A549 (cell line): ENCODE measurements around the gene ARL11. TPM values are rescaled to one million over a fixed set of nuclear protein-coding genes. Genes with fewer than 3 reads are reported as not detected.

Experiments
- ATAC-seq, 2 experiments: fragments of 200-7000 bp in 1 of 2; fragments of >200 bp in 1 of 2; cut with Nextera tagmentation in 1 of 2; cut with Tn5 transposase in 1 of 2; 3 replicates each; pipeline versions ENCODE4 v1.8.0 to v1.9.1; 2018 to 2020; ENCODE audit warnings: mild to moderate bottlenecking in 1 of 2, moderate library complexity in 1 of 2
- CTCF ChIA-PET: fragments of 300-600 bp; sonication (Branson Sonifier 250); formaldehyde crosslinking; extraction: SDS; loops from one replicate; lab custom pipeline; 2021; ENCODE audit warnings: antibody characterized with exemption, inconsistent platforms; lab: Yijun Ruan, JAX
- POLR2A ChIA-PET: fragments of 350-600 bp; formaldehyde crosslinking; extraction: SDS; loops from one replicate; lab custom pipeline; 2021; ENCODE audit warnings: antibody characterized with exemption, inconsistent platforms; lab: Yijun Ruan, JAX
- DNase-seq, 2 experiments: peaks; one replicate each; pipeline versions ENCODE4 v3.0.0 to v3.0.0-alpha.2; 2011 to 2016; ENCODE audit warnings: low read depth in 1 of 2, low spot score in 1 of 2
- FAIRE-seq: peaks from 2 replicates; lab custom pipeline; 2011; peaks lifted over from hg19 to GRCh38; lab: Jason Lieb, UNC
- H3K27ac ChIP-seq, 2 experiments: fragments of >200 bp; sonication (Bioruptor Twin); formaldehyde crosslinking; 3 replicates each; pipeline ENCODE4 v1.5.1; 2016 to 2017
- H3K4me1 ChIP-seq: fragments of >200 bp; sonication (Bioruptor Twin); formaldehyde crosslinking; 3 replicates; pipeline ENCODE4 v1.6.1; 2016
- H3K4me2 ChIP-seq: fragments of >200 bp; sonication (Bioruptor Twin); formaldehyde crosslinking; 3 replicates; pipeline ENCODE4 v1.6.1; 2016
- H3K4me3 ChIP-seq: fragments of >200 bp; sonication (Bioruptor Twin); formaldehyde crosslinking; 3 replicates; pipeline ENCODE4 v1.5.1; 2016
- H3K9me3 ChIP-seq: fragments of >200 bp; sonication (Bioruptor Twin); formaldehyde crosslinking; 3 replicates; pipeline ENCODE4 v1.6.1; 2016
- BCL3 ChIP-seq: fragments of >200 bp; sonication (Bioruptor Twin); formaldehyde crosslinking; IDR thresholded peaks from 3 replicates; pipeline ENCODE4 v1.6.1; 2016
- BHLHE40 ChIP-seq: IDR thresholded peaks from 2 replicates; pipeline ENCODE4 v1.6.1; 2012; ENCODE audit warnings: low read depth, low read length, inconsistent platforms
- CBX2 ChIP-seq: fragments of 200-600 bp; sonication (generic); IDR thresholded peaks from 2 replicates; pipeline ENCODE4 v1.6.1; 2016; ENCODE audit warnings: low read depth, mild to moderate bottlenecking, borderline replicate concordance
- CBX8 ChIP-seq: fragments of 200-600 bp; sonication (generic); IDR thresholded peaks from 2 replicates; pipeline ENCODE4 v1.6.1; 2016
- CHD2 ChIP-seq: fragments of 150-350 bp; IDR thresholded peaks from 2 replicates; pipeline ENCODE4 v1.6.1; 2014; ENCODE audit warnings: low read length; ENCODE audit not compliant: partially characterized antibody
- CTCF ChIP-seq: fragments of >200 bp; sonication (Bioruptor Twin); formaldehyde crosslinking; IDR thresholded peaks from 3 replicates; pipeline ENCODE4 v1.5.1; 2016
- E2F6 ChIP-seq: IDR thresholded peaks from 2 replicates; pipeline ENCODE4 v1.6.1; 2012; ENCODE audit warnings: low read depth, borderline replicate concordance
- FOSB ChIP-seq: fragments of 250-450 bp; sonication (Bioruptor Pico); IDR thresholded peaks from 2 replicates; pipeline ENCODE4 v1.5.0; 2020; ENCODE audit warnings: mild to moderate bottlenecking, moderate library complexity
- FOSL2 ChIP-seq, 2 experiments: fragments of 450-650 bp in 1 of 2; fragments of >200 bp in 1 of 2; sonication (Bioruptor Twin) in 1 of 2; formaldehyde crosslinking; IDR thresholded peaks; 2 replicates each; pipeline versions ENCODE4 v1.5.0 to v1.6.1; 2016 to 2020; ENCODE audit warnings: mild to moderate bottlenecking in 1 of 2, moderate library complexity in 1 of 2
- FOXS1 ChIP-seq: fragments of 250-450 bp; sonication (Bioruptor Pico); IDR thresholded peaks from 2 replicates; pipeline ENCODE4 v1.5.0; 2020; ENCODE audit warnings: mild to moderate bottlenecking, moderate library complexity
- HEYL ChIP-seq: fragments of 250-450 bp; sonication (Bioruptor Pico); IDR thresholded peaks from 2 replicates; pipeline ENCODE4 v1.8.0; 2021; ENCODE audit warnings: mild to moderate bottlenecking, moderate library complexity
- HOXB5 ChIP-seq: fragments of 250-450 bp; sonication (Bioruptor Pico); IDR thresholded peaks from 2 replicates; pipeline ENCODE4 v1.5.0; 2020; ENCODE audit warnings: mild to moderate bottlenecking, moderate library complexity
- JUN ChIP-seq, 2 experiments: fragments of >200 bp; sonication (Bioruptor Twin); formaldehyde crosslinking; IDR thresholded peaks; 2 replicates in 1 of 2; 3 replicates in 1 of 2; pipeline ENCODE4 v1.6.1; 2016 to 2017
- JUNB ChIP-seq: fragments of >200 bp; sonication (Bioruptor Twin); formaldehyde crosslinking; IDR thresholded peaks from 2 replicates; pipeline ENCODE4 v1.6.1; 2016
- PBX3 ChIP-seq: IDR thresholded peaks from 2 replicates; pipeline ENCODE4 v1.6.1; 2012
- RAD21 ChIP-seq, 2 experiments: fragments of >200 bp in 1 of 2; sonication (Bioruptor Twin) in 1 of 2; formaldehyde crosslinking in 1 of 2; IDR thresholded peaks in 1 of 2; conservative IDR thresholded peaks in 1 of 2; 2 replicates in 1 of 2; 3 replicates in 1 of 2; pipeline ENCODE4 v1.6.1; 2012 to 2018; ENCODE audit warnings: inconsistent platforms in 1 of 2
- RARB ChIP-seq: fragments of 250-450 bp; sonication (Bioruptor Pico); IDR thresholded peaks from 2 replicates; pipeline ENCODE4 v1.8.0; 2021; ENCODE audit warnings: mild to moderate bottlenecking, moderate library complexity
- RCOR1 ChIP-seq: fragments of 150-350 bp; IDR thresholded peaks from 2 replicates; pipeline ENCODE4 v1.6.1; 2014; ENCODE audit warnings: antibody characterized with exemption, low read length, low read depth
- RNF2 ChIP-seq: fragments of 200-600 bp; sonication (generic); IDR thresholded peaks from 2 replicates; pipeline ENCODE4 v1.6.1; 2016; ENCODE audit warnings: low read depth, mild to moderate bottlenecking, antibody characterized with exemption, moderate library complexity, borderline replicate concordance
- SREBF2 ChIP-seq: fragments of 450-650 bp; IDR thresholded peaks from 2 replicates; pipeline ENCODE4 v1.6.1; 2014; ENCODE audit warnings: mild to moderate bottlenecking, moderate library complexity
- TP53 ChIP-seq: fragments of 250-450 bp; sonication (Bioruptor Pico); IDR thresholded peaks from 2 replicates; pipeline ENCODE4 v1.5.0; 2021; ENCODE audit warnings: mild to moderate bottlenecking, moderate library complexity
- ZFP36 ChIP-seq: fragments of 450-650 bp; IDR thresholded peaks from 2 replicates; pipeline ENCODE4 v1.6.1; 2014; ENCODE audit warnings: borderline replicate concordance; ENCODE audit not compliant: partially characterized antibody
- ZSCAN20 ChIP-seq: fragments of 250-450 bp; sonication (Bioruptor Pico); IDR thresholded peaks from 2 replicates; pipeline ENCODE4 v1.8.0; 2022; ENCODE audit warnings: mild to moderate bottlenecking, moderate library complexity
- whole genome bisulfite sequencing: methylation state at CpG from one replicate; pipeline ENCODE4 v1.1.6; 2017; ENCODE audit errors: missing lambda C conversion rate; 5-methylcytosine and 5-hydroxymethylcytosine counted together
- polyA plus RNA-seq, 4 experiments: library from polyadenylated mRNA; depleted of rRNA in 3 of 4; stranded (reverse); fragments of >200 nt; fragmentation: RNase III in 1 of 4; extraction: RNeasy Plus Mini Kit Qiagen cat#74134 plus additional on column Dnase treatment in 1 of 4; gene quantifications; 2 replicates in 3 of 4; 3 replicates in 1 of 4; pipeline ENCODE4 v1.2.3, GENCODE V29; 2011 to 2017

Gene ARL11
- polyA plus RNA-seq, 2 of the 4 experiments (the other 2 are of a cell fraction), result not detected

DNA sequence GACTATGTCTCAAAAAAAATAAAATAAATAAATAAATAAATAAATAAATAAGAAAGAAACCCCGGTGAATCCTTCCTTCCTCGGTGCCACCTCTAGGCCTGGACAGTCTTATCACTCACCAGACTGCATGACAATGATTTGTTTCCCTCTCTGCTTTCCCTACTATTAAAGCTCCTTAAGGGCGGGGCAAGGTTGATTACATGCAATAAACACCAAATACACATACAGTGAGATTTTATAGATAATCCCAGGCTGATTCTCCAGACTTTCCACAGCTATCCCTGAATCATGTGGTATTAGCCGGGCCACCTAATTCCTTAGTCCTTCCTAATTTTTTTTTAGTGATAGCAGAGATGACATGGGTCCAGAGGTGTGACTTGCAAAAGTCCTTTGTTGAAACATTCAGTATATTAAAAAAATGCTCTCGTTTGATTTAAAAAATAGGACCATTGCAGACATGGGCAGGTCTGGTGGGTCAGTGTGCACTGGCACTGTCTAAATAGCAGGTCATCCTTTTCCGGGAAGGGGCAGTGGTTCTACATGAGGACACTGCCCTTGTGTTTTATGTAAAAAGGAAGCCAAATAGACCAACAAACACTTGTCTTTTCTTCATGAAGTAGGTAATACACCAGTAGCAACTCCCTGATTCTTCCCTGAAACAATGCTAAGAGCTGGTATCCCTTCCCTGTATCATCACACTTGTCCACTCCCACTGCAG lies 48.4 kb downstream of the ARL11 start (continued):
- TF ChIP-seq FOSB (CRISPR knock-in tag) (no peak), PBX3 (no peak), RAD21 (conservative IDR thresholded peaks at IDR 0.05 in 1 of 2, IDR thresholded peaks at IDR 0.05 in 1 of 2) (no peak)
- TF ChIP-seq, all 56 proteins: peak for 0

DNA sequence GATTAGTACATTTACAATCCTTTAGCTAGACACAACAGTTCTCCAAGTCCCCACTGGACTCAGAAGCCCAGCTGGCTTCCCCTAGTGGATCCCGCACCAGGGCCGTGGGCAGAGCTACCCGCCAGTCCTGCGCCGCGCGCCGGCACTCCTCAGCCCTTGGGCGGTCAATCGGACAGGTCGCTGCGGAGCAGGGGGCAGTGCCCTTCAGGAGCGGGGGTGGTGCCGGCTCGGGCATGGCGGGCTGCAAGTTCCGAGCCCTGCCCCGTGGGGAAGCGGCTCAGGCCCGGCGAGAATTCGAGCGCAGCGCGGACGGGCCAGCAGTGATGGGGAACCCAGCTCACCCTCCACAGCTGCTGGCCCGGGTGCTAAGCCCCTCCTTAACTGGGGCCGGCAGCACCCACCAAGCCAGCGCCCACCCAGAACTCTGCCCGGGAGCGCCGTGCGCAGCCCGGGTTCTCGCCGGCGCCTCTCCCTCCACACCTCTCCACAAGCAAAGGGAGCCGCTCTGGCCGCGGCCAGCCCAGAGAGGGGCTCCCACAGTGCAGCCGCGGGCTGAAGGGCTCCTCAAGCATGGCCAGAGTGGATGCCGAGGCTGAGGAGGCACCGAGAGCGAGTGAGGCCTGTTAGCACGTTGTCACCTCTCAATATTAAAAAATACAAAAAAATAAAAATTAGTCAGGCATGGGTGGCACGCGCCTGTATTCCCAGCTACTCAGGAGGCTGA lies 50.0 kb downstream of the ARL11 start:
- no peak overlapping the region for H3K4me2 ChIP-seq
- TF ChIP-seq CBX8, result no peak
- no peak for TF ChIP-seq HOXB5 (CRISPR knock-in tag)
- no peak for TF ChIP-seq RNF2
- TF ChIP-seq CHD2, result no peak
- no peak for TF ChIP-seq BHLHE40
- no peak for TF ChIP-seq JUN (IDR thresholded peaks at IDR 0.05)
- TF ChIP-seq CBX2, result no peak
- TF ChIP-seq FOSL2 (IDR thresholded peaks at IDR 0.05), result no peak
- no peak for TF ChIP-seq FOSL2 (CRISPR knock-in tag; IDR thresholded peaks at IDR 0.05)
- no peak for TF ChIP-seq ZFP36
- TF ChIP-seq HEYL (CRISPR knock-in tag), result no peak
- no peak for TF ChIP-seq TP53
- TF ChIP-seq BCL3, result no peak
- no peak for TF ChIP-seq ZSCAN20
- no peak for TF ChIP-seq SREBF2
- no peak for TF ChIP-seq JUNB
- no peak for TF ChIP-seq E2F6
- TF ChIP-seq RAD21 (conservative IDR thresholded peaks at IDR 0.05 in 1 of 2, IDR thresholded peaks at IDR 0.05 in 1 of 2), result no peak
- no peak for TF ChIP-seq FOXS1 (CRISPR knock-in tag)
- no peak for TF ChIP-seq RCOR1
- ChIA-PET POLR2A (interaction anchor here (1.1 to 1.3 kb wide), 2 partner anchors 13 to 115 kb away, joined by 3 to 4 read pairs; partner anchors contain the start of gene EBPL), CTCF (interaction anchor here (1.1 to 1.5 kb wide), 3 partner anchors 8 to 319 kb away, joined by 3 to 4 read pairs (median 3); partner anchors contain the start of gene TRIM13)
- no peak overlapping the region for H3K27ac ChIP-seq
- H3K4me3 ChIP-seq, result no peak overlapping the region
- H3K4me1 ChIP-seq, result no peaks in the 10 kb centered on the region
- DNase-seq (no peak), FAIRE-seq (no peak), ATAC-seq (no peak)
- WGBS, result 97% methylated on average over 25 of the region's 48 CpGs
- H3K9me3 ChIP-seq, result no peaks in the 10 kb centered on the region

DNA sequence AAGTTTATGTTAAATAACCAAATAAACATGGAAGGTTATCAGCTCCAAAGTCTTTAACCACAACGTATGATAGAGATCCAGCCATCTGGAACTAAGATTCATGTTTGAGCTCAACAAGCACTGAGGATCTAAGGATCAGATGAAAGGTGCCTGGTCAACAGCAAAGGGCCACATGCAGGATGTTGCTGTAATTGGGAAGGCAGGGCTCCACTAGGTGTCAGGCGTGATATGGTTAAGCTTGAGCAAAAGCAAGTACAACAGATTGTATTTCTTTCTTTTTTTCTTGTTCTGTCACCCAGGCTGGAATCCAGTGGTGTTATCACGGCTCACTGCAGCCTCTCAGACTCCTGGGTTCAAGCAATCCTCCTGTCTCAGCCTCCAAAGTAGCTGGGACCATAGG lies 50.9 kb downstream of the ARL11 start:
- Histone ChIP-seq H3K4me3 (no peak overlapping the region), H3K9me3 (no peaks in the 10 kb centered on the region), H3K27ac (no peak overlapping the region), H3K4me2 (no peak overlapping the region), H3K4me1 (no peaks in the 10 kb centered on the region)
- peak in 1 of 2 experiments; percentile 16; a peak in 1 of 5 replicates for TF ChIP-seq RAD21 (conservative IDR thresholded peaks at IDR 0.05 in 1 of 2, IDR thresholded peaks at IDR 0.05 in 1 of 2)
- TF ChIP-seq CTCF, result peak; percentile 10; the same call in 1 of the 3 replicates
- TF ChIP-seq RARB (CRISPR knock-in tag), result no peak
- DNase-seq, result peak in 1 of 2 experiments; percentile 11
- no peak for FAIRE-seq
- CTCF ChIA-PET, result interaction anchor here (0.9 to 1.4 kb wide), 4 partner anchors 8 to 318 kb away, joined by 3 to 4 read pairs (median 4); partner anchors contain the start of gene TRIM13
- ATAC-seq, result 0 out of 6 replicates have a peak, but pooled peaks of 1 of the 2 experiments have one; percentile 29
- 87% methylated on average over 3 of the region's 3 CpGs for WGBS
- POLR2A ChIA-PET, result no interaction called here
